MM.1S (cell line): ENCODE data around the gene TICAM1.
A peak's percentile ranks its signal among the peaks of the same experiment; 100 is the strongest.

Experiments
- DNase-seq: peaks from one replicate; pipeline ENCODE4 v3.0.0-alpha.2; 2015
- H2AFZ ChIP-seq: fragments of 300-600 bp; sonication (generic); 2 replicates; pipeline ENCODE4 v1.6.0; 2016; ENCODE audit warnings: antibody characterized with exemption, low read length
- H3F3A ChIP-seq: fragments of 300-600 bp; sonication (generic); 2 replicates; pipeline ENCODE4 v1.6.1; 2016; ENCODE audit warnings: mild to moderate bottlenecking, antibody characterized with exemption, low read length, moderate library complexity, mixed read lengths; ENCODE audit not compliant: insufficient read depth
- H3K27ac ChIP-seq: fragments of 300-600 bp; sonication (generic); 2 replicates; pipeline ENCODE4 v1.5.1; 2016; ENCODE audit warnings: mild to moderate bottlenecking, low read length
- H3K27me3 ChIP-seq: fragments of 300-600 bp; sonication (generic); replicated peaks from 2 replicates; pipeline ENCODE4 v1.6.0; 2016; ENCODE audit warnings: low read length; ENCODE audit not compliant: insufficient read depth
- H3K36me3 ChIP-seq: fragments of 300-600 bp; sonication (generic); replicated peaks from 2 replicates; pipeline ENCODE4 v1.6.1; 2016; ENCODE audit warnings: mild to moderate bottlenecking, low read length, mixed read lengths; ENCODE audit not compliant: insufficient read depth
- H3K4me1 ChIP-seq: fragments of 300-600 bp; sonication (generic); 2 replicates; pipeline ENCODE4 v1.6.1; 2016; ENCODE audit warnings: low read length, mixed read lengths
- H3K4me2 ChIP-seq: fragments of 300-600 bp; sonication (generic); 2 replicates; pipeline ENCODE4 v1.6.0; 2016; ENCODE audit warnings: low read depth, low read length
- H3K4me3 ChIP-seq: fragments of 300-600 bp; sonication (generic); 2 replicates; pipeline ENCODE4 v1.5.1; 2016; ENCODE audit warnings: low read length, mixed read lengths
- H3K79me2 ChIP-seq: fragments of 300-600 bp; sonication (generic); 2 replicates; pipeline ENCODE4 v1.6.1; 2016; ENCODE audit warnings: mixed run types, low read length, mixed read lengths
- H3K9ac ChIP-seq: fragments of 300-600 bp; sonication (generic); 2 replicates; pipeline ENCODE4 v1.6.1; 2016; ENCODE audit warnings: low read length, mixed read lengths
- H3K9me2 ChIP-seq: fragments of 300-600 bp; sonication (generic); replicated peaks from 2 replicates; pipeline ENCODE4 v1.6.1; 2016; ENCODE audit warnings: mild to moderate bottlenecking, low read length, mixed read lengths; ENCODE audit not compliant: insufficient read depth
- H3K9me3 ChIP-seq: fragments of 300-600 bp; sonication (generic); replicated peaks from 2 replicates; pipeline ENCODE4 v1.6.1; 2016; ENCODE audit warnings: mild to moderate bottlenecking, low read length, mixed read lengths; ENCODE audit not compliant: insufficient read depth
- H4K20me1 ChIP-seq: fragments of 300-600 bp; sonication (generic); 2 replicates; pipeline ENCODE4 v1.6.1; 2016; ENCODE audit warnings: mild to moderate bottlenecking, low read length, moderate library complexity, mixed read lengths; ENCODE audit not compliant: insufficient read depth
- EZH2 ChIP-seq: fragments of 300-600 bp; sonication (generic); optimal IDR thresholded peaks from 2 replicates; pipeline ENCODE3; 2017; ENCODE audit warnings: low read depth, mild to moderate bottlenecking, antibody characterized with exemption, low read length, mixed read lengths
- EZH2phosphoT487 ChIP-seq: fragments of 300-600 bp; sonication (generic); IDR thresholded peaks from 2 replicates; pipeline ENCODE4 v1.6.1; 2018; ENCODE audit warnings: antibody characterized with exemption, low read length
- TF ChIP-seq, protein P1 (sequence below): fragments of 300-600 bp; sonication (generic); IDR thresholded peaks from 2 replicates; pipeline ENCODE4 v1.5.1; 2016; ENCODE audit warnings: antibody characterized with exemption, low read length, mixed read lengths

Gene TICAM1

DNA sequence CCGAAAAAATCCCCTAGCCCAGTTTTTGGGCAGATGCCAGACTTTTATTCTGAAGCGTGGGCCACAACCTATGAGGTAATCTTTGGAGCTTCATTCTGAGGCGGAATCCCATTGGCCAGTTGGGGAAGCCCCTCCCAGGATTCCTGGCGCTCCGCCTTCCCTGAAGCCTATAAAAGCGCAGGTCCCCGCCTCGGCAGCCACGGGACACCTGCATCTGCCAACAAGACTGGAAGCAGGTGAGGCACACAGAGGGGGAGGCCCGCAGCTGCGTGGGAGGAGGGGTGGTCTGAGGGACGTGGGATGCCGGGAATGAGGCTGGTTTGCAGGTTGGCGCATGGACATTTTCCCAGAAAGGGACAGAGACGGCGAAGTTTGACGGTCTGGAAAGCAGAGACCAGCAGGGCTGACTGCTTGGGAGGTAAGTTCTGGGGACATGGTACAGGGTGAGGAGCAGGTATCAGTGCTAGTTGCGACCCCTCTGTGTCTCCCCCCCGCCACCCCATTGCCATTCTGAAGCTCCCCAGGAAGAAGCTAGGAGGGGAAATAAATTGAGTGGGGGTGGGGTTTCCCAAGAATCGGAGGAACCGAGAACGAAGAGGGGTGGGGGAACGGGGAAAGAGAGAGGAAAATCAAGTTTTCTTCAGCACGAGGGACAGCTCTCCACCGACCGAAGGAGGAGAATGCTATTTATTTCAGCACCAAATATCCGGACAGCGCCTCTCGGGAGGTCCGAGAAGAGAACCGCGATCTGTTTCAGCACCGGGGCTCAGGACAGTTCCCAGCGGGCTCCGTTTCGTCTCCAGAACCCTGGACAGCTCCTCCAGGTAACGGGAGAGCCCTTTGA lies 62.4 kb downstream of the TICAM1 start:
- no peak overlapping the region for H2AFZ ChIP-seq
- no peak overlapping the region for H3K27ac ChIP-seq

More for the DNA sequence above, 62.4 kb downstream of the TICAM1 start:
- H3K4me2 ChIP-seq: no peak overlapping the region
- TF ChIP-seq EZH2 (no peak), EZH2phosphoT487 (no peak)
- TF ChIP-seq, protein P1, sequence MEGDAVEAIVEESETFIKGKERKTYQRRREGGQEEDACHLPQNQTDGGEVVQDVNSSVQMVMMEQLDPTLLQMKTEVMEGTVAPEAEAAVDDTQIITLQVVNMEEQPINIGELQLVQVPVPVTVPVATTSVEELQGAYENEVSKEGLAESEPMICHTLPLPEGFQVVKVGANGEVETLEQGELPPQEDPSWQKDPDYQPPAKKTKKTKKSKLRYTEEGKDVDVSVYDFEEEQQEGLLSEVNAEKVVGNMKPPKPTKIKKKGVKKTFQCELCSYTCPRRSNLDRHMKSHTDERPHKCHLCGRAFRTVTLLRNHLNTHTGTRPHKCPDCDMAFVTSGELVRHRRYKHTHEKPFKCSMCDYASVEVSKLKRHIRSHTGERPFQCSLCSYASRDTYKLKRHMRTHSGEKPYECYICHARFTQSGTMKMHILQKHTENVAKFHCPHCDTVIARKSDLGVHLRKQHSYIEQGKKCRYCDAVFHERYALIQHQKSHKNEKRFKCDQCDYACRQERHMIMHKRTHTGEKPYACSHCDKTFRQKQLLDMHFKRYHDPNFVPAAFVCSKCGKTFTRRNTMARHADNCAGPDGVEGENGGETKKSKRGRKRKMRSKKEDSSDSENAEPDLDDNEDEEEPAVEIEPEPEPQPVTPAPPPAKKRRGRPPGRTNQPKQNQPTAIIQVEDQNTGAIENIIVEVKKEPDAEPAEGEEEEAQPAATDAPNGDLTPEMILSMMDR: no peak
- no peak overlapping the region for H3K9ac ChIP-seq
- H3K36me3 ChIP-seq: no peaks in the 10 kb centered on the region
- H3K4me3 ChIP-seq: no peak overlapping the region
- no peaks in the 10 kb centered on the region for H3K9me2 ChIP-seq
- H4K20me1 ChIP-seq: no peaks in the 10 kb centered on the region
- peak; percentile 86 for DNase-seq
- peaks cover 11% of the 10 kb centered on the region for H3F3A ChIP-seq
- peaks cover 46% of the 10 kb centered on the region for H3K27me3 ChIP-seq
- H3K4me1 ChIP-seq: no peaks in the 10 kb centered on the region
- no peaks in the 10 kb centered on the region for H3K9me3 ChIP-seq
- no peaks in the 10 kb centered on the region for H3K79me2 ChIP-seq
